Osteoblast (primary cell): ENCODE data around the gene C17orf50. TPM values are rescaled to one million over a fixed set of nuclear protein-coding genes. Genes with fewer than 3 reads are reported as not detected.

Experiments used
- DNase-seq: peaks from one replicate; pipeline ENCODE4 v3.0.0; 2011; ENCODE audit warnings: low spot score, mixed read lengths; ENCODE audit not compliant: insufficient read length; ENCODE audit errors: missing footprints
- H2AFZ ChIP-seq: 2 replicates; pipeline ENCODE4 v1.6.0; 2011; ENCODE audit warnings: mild to moderate bottlenecking, low read length
- H3K27ac ChIP-seq: 2 replicates; pipeline ENCODE4 v1.5.1; 2011; ENCODE audit warnings: mild to moderate bottlenecking, low read depth, low read length, moderate library complexity
- H3K27me3 ChIP-seq: 2 replicates; pipeline ENCODE4 v1.6.0; 2012; ENCODE audit warnings: mild to moderate bottlenecking, control low read depth, inconsistent platforms, low read length, moderate library complexity; ENCODE audit not compliant: insufficient read depth
- H3K36me3 ChIP-seq: 2 replicates; pipeline ENCODE4 v1.5.1; 2011; ENCODE audit warnings: mild to moderate bottlenecking, low read length, control low read depth, moderate library complexity; ENCODE audit not compliant: insufficient read depth
- H3K4me1 ChIP-seq: 2 replicates; pipeline ENCODE4 v1.5.1; 2011; ENCODE audit warnings: mild to moderate bottlenecking, low read length, control low read depth, moderate library complexity; ENCODE audit not compliant: insufficient read depth
- H3K4me2 ChIP-seq: 2 replicates; pipeline ENCODE4 v1.6.0; 2011; ENCODE audit warnings: mild to moderate bottlenecking, low read length; ENCODE audit not compliant: insufficient read depth
- H3K4me3 ChIP-seq: fragments of 200-600 bp; sonication (generic); 3 replicates; pipeline ENCODE4 v1.5.1; 2012; ENCODE audit warnings: mild to moderate bottlenecking, low read length, inconsistent platforms; ENCODE audit not compliant: insufficient read depth
- H3K79me2 ChIP-seq: 2 replicates; pipeline ENCODE4 v1.6.0; 2012; ENCODE audit warnings: mild to moderate bottlenecking, low read length, control low read depth, inconsistent platforms; ENCODE audit not compliant: insufficient read depth
- H3K9me3 ChIP-seq: 2 replicates; pipeline ENCODE4 v1.5.1; 2011; ENCODE audit warnings: low read depth, low read length, control low read depth
- H4K20me1 ChIP-seq: 2 replicates; pipeline ENCODE4 v1.6.0; 2012; ENCODE audit warnings: mild to moderate bottlenecking, low read length, control low read depth; ENCODE audit not compliant: insufficient read depth
- total RNA-seq: library from RNA; depleted of rRNA; stranded (reverse); fragments of >200 nt; gene quantifications from 2 replicates; pipeline ENCODE4 v1.2.3, GENCODE V29; 2012
- TF ChIP-seq, protein P1 (sequence below): IDR thresholded peaks from 2 replicates; pipeline ENCODE4 v1.5.1; 2011; ENCODE audit warnings: mild to moderate bottlenecking, low read depth, low read length, moderate library complexity; ENCODE audit errors: extremely low read depth

The C17orf50 gene
- total RNA-seq, 1 donor = not detected

DNA sequence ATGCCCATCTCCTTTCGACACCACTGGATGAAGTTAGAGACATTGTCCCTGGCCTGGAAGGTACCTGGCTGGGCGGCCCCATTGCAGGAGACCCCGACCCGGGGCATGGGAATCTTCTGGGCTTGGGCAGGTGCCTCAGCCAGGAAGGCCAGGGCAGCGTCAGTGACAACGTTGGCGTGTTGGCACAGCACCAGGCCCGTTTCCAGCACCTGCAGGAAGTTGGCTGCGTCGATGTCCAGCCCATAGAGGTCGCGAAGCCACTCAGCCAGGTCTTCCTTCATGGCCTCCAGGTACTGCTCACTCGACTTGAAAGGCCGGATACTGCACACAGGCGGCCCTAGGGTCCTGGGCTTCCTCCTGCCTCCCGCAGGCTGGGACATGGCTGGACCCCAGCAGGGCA is 8.2 kb upstream of the C17orf50 start:
- Histone ChIP-seq H3K4me1 (no peaks in the 10 kb centered on the region), H3K4me2 (no peak overlapping the region), H3K27ac (no peak overlapping the region), H3K4me3 (no peak overlapping the region), H3K9me3 (no peaks in the 10 kb centered on the region), H3K27me3 (peaks cover 30% of the 10 kb centered on the region), H4K20me1 (peaks cover 4% of the 10 kb centered on the region), H3K36me3 (no peaks in the 10 kb centered on the region), H3K79me2 (no peaks in the 10 kb centered on the region), H2AFZ (no peak overlapping the region)
- DNase-seq = no peak
- TF ChIP-seq, protein P1, sequence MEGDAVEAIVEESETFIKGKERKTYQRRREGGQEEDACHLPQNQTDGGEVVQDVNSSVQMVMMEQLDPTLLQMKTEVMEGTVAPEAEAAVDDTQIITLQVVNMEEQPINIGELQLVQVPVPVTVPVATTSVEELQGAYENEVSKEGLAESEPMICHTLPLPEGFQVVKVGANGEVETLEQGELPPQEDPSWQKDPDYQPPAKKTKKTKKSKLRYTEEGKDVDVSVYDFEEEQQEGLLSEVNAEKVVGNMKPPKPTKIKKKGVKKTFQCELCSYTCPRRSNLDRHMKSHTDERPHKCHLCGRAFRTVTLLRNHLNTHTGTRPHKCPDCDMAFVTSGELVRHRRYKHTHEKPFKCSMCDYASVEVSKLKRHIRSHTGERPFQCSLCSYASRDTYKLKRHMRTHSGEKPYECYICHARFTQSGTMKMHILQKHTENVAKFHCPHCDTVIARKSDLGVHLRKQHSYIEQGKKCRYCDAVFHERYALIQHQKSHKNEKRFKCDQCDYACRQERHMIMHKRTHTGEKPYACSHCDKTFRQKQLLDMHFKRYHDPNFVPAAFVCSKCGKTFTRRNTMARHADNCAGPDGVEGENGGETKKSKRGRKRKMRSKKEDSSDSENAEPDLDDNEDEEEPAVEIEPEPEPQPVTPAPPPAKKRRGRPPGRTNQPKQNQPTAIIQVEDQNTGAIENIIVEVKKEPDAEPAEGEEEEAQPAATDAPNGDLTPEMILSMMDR = no peak

DNA sequence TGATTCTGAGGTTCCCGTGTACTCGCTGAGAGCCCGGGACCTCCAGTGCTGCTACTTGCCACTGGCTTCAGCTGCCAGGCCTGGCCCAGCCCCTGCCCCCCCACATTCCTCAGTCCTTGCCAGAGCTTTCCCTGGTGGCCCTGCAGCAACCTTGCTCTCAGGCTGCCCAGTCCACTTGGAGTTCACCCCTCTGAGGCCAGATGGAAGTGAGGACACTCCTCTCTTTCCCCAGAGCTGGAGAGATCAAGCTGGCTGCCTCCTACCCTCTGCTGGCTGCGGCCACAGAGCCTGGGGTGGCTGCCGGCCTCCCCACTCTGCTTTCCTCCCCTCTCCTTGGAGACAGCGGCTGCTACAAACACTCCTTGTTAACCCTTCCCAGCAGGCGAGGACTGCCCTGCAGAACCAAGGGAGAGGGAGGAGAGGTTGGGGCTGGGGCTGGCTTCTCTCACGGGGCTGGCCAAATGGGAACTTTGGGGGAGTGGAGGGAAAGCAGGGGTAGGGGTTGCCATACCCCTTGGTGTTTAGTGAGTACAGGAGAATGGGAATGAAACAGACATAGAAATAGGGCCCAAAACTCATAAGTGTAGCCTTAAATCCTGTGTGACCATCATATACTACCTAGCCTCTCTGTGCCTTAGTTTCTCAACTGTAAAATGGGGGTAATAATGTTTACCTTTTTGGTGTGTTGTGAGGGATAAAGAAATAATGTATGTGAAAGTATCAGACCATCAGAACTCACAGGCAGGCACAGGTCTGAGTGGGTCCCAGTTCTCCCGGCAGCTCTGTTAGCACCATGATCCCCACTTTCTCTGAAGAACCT is 7.5 kb upstream of the C17orf50 start, which contains the start of gene GAS2L2:
GAS2L2 (minus strand) TSS at position 295 of the 820 bp plus-strand sequence. CDS start 389 bp downstream, outside the sequence.
- Histone ChIP-seq H3K79me2 (no peaks in the 10 kb centered on the region), H3K4me1 (no peaks in the 10 kb centered on the region), H3K27me3 (peaks cover 29% of the 10 kb centered on the region), H3K4me2 (no peak within 1 kb of the TSS), H3K9me3 (no peaks in the 10 kb centered on the region), H4K20me1 (peaks cover 4% of the 10 kb centered on the region), H3K36me3 (no peaks in the 10 kb centered on the region), H3K27ac (no peak within 1 kb of the TSS), H2AFZ (no peak within 1 kb of the TSS), H3K4me3 (no peak within 1 kb of the TSS)
- TF ChIP-seq, protein P1 = no peak
- no peak for DNase-seq

DNA sequence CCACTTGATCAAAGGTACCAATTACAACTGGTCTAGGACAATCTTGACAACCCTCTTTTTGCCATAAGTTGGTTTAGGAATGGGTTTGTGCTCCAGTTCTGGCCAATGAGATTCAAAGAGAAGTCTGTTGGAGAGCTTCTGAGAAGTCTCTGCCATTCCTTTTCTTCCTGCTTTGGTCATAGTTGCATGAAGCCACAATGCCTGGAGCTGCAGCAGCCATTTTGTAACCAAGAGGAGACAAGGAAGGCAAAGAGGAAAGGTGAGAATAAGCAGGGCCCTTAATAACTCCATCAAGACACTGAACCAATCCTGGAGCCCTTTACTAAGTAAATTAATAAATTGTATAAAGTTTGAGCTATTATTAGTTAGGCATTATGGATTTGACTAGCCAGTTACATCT is 3.4 kb upstream of the C17orf50 start:
- H3K36me3 ChIP-seq = no peaks in the 10 kb centered on the region
- no peak for DNase-seq
- H3K27me3 ChIP-seq = no peaks in the 10 kb centered on the region
- H3K4me1 ChIP-seq = no peaks in the 10 kb centered on the region
- TF ChIP-seq, protein P1 = no peak
- H3K79me2 ChIP-seq = no peaks in the 10 kb centered on the region
- no peaks in the 10 kb centered on the region for H3K9me3 ChIP-seq
- H4K20me1 ChIP-seq = no peaks in the 10 kb centered on the region
- no peak overlapping the region for H3K4me3 ChIP-seq
- H3K27ac ChIP-seq = no peak overlapping the region
- no peak overlapping the region for H2AFZ ChIP-seq
- no peak overlapping the region for H3K4me2 ChIP-seq

DNA sequence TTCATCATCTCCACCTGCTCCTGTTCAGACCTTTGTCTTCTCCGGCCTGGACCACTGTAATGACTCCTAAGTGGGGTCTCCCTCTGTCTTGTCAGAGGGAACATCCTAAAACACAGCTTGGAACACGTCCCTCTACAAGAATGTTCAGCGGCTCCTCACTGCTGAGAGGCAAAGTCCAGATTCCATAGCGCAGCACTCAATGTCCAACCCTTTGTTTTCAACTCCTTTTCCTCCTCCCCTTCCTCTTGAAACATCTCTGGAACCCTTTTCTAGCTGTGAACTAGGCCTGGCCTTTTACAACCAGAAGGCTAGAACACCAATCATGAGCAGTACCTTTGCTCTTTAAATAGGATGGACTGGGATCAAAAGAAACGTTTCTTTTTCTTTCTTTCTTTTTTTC is 914 bp downstream of the C17orf50 start:
- peaks cover 5% of the 10 kb centered on the region for H3K4me1 ChIP-seq
- no peaks in the 10 kb centered on the region for H3K9me3 ChIP-seq
- H3K4me3 ChIP-seq = no peak overlapping the region
- H3K79me2 ChIP-seq = no peaks in the 10 kb centered on the region
- H4K20me1 ChIP-seq = no peaks in the 10 kb centered on the region
- H3K27me3 ChIP-seq = peaks cover 16% of the 10 kb centered on the region
- H2AFZ ChIP-seq = no peak overlapping the region
- DNase-seq = peak; percentile 9
- no peaks in the 10 kb centered on the region for H3K36me3 ChIP-seq
- no peak overlapping the region for H3K27ac ChIP-seq
- no peak overlapping the region for H3K4me2 ChIP-seq
- TF ChIP-seq, protein P1 = no peak
